Measurements from ENCODE around the gene FMO1.

Gene FMO1

DNA sequence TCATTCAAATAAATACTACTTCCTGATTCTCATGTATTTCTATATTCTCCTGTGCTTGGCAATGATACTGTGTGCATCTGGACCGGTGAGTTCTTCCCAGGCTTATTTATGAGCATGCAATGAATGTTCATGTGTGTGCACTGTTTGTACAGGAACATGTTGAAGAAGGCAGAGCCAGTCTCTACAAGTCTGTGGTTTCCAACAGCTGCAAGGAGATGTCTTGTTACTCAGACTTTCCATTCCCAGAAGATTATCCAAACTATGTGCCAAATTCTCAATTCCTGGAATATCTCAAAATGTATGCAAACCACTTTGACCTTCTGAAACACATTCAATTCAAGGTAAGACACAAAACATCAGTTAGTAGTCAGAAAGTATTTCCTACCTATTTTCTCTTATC is 19.1 kb downstream of the FMO1 start (continued):
- TF ChIP-seq ZNF8 (CRISPR knock-in tag; IDR thresholded peaks at IDR 0.05) (no peak), ZNF565 (CRISPR knock-in tag; conservative IDR thresholded peaks at IDR 0.05; ENCODE audit: low read depth) (no peak), PPARA (CRISPR knock-in tag; IDR thresholded peaks at IDR 0.05; ENCODE audit: borderline replicate concordance) (no peak), ZFP3 (CRISPR knock-in tag; IDR thresholded peaks at IDR 0.05) (no peak), ARNTL (CRISPR knock-in tag; IDR thresholded peaks at IDR 0.05; ENCODE audit: borderline replicate concordance, low read depth) (no peak), ZC3H10 (CRISPR knock-in tag; IDR thresholded peaks at IDR 0.05) (no peak), TCF4 (CRISPR knock-in tag; IDR thresholded peaks at IDR 0.05; ENCODE audit: borderline replicate concordance) (no peak)

GRCh38 chr1:171270806-171271205 is 22.5 kb downstream of the FMO1 start:
- no peak for ATAC-seq
- TF ChIP-seq RARB (CRISPR knock-in tag; IDR thresholded peaks at IDR 0.05) (no peak), CREB5 (CRISPR knock-in tag; IDR thresholded peaks at IDR 0.05; ENCODE audit: low read depth) (no peak), ZFP3 (CRISPR knock-in tag; IDR thresholded peaks at IDR 0.05) (no peak), PATZ1 (CRISPR knock-in tag; IDR thresholded peaks at IDR 0.05; ENCODE audit: borderline replicate concordance) (no peak), TOX (CRISPR knock-in tag; IDR thresholded peaks at IDR 0.05; ENCODE audit: borderline replicate concordance) (no peak), TCF4 (CRISPR knock-in tag; IDR thresholded peaks at IDR 0.05; ENCODE audit: borderline replicate concordance) (no peak), OSR1 (CRISPR knock-in tag; IDR thresholded peaks at IDR 0.05) (no peak), ZNF8 (CRISPR knock-in tag; IDR thresholded peaks at IDR 0.05) (no peak), ARNTL (CRISPR knock-in tag; IDR thresholded peaks at IDR 0.05; ENCODE audit: borderline replicate concordance, low read depth) (no peak), ZNF565 (CRISPR knock-in tag; conservative IDR thresholded peaks at IDR 0.05; ENCODE audit: low read depth) (no peak), PPARA (CRISPR knock-in tag; IDR thresholded peaks at IDR 0.05; ENCODE audit: borderline replicate concordance) (no peak), SNAI2 (CRISPR knock-in tag; IDR thresholded peaks at IDR 0.05) (no peak), POU6F1 (CRISPR knock-in tag; IDR thresholded peaks at IDR 0.05; ENCODE audit: borderline replicate concordance, low read depth) (no peak), BACH2 (CRISPR knock-in tag; IDR thresholded peaks at IDR 0.05; ENCODE audit: borderline replicate concordance) (no peak), CSDC2 (CRISPR knock-in tag; IDR thresholded peaks at IDR 0.05) (no peak)

DNA sequence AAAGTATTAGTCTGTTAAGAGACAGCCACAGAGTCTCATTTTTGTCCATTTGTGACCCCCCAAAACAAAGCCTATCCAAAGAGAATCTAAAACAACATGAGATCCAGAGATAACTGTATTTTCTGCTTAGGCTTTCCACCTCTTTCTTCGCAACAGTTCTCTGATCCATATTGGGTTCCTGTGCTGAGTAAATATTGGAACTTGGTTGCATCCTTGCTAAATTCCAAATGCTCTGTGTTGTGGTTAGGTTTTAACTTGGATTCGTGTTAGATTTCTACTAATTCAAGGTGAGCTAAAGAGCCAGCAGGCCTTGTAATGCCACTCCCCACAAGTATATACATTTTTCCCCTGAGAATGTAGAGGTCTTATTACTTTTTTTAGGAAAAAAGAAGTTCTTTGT is 29.2 kb downstream of the FMO1 start:
- ATAC-seq: no peak
- no peak for TF ChIP-seq POU6F1 (CRISPR knock-in tag; IDR thresholded peaks at IDR 0.05; ENCODE audit: borderline replicate concordance, low read depth)
- no peak for TF ChIP-seq PATZ1 (CRISPR knock-in tag; IDR thresholded peaks at IDR 0.05; ENCODE audit: borderline replicate concordance)
- TF ChIP-seq ZNF565 (CRISPR knock-in tag; conservative IDR thresholded peaks at IDR 0.05; ENCODE audit: low read depth): no peak
- TF ChIP-seq CREB5 (CRISPR knock-in tag; IDR thresholded peaks at IDR 0.05; ENCODE audit: low read depth): no peak
- TF ChIP-seq, protein P1, sequence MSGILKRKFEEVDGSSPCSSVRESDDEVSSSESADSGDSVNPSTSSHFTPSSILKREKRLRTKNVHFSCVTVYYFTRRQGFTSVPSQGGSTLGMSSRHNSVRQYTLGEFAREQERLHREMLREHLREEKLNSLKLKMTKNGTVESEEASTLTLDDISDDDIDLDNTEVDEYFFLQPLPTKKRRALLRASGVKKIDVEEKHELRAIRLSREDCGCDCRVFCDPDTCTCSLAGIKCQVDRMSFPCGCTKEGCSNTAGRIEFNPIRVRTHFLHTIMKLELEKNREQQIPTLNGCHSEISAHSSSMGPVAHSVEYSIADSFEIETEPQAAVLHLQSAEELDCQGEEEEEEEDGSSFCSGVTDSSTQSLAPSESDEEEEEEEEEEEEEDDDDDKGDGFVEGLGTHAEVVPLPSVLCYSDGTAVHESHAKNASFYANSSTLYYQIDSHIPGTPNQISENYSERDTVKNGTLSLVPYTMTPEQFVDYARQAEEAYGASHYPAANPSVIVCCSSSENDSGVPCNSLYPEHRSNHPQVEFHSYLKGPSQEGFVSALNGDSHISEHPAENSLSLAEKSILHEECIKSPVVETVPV (CRISPR knock-in tag; IDR thresholded peaks at IDR 0.05): no peak
- TF ChIP-seq TCF4 (CRISPR knock-in tag; IDR thresholded peaks at IDR 0.05; ENCODE audit: borderline replicate concordance): no peak
- TF ChIP-seq ZC3H10 (CRISPR knock-in tag; IDR thresholded peaks at IDR 0.05): no peak
- no peak for TF ChIP-seq ISL1 (CRISPR knock-in tag; IDR thresholded peaks at IDR 0.05)
- TF ChIP-seq ARNTL (CRISPR knock-in tag; IDR thresholded peaks at IDR 0.05; ENCODE audit: borderline replicate concordance, low read depth): no peak
- TF ChIP-seq RARB (CRISPR knock-in tag; IDR thresholded peaks at IDR 0.05): no peak
- no peak for TF ChIP-seq GLIS3 (CRISPR knock-in tag; IDR thresholded peaks at IDR 0.05)
- TF ChIP-seq ESRRG (CRISPR knock-in tag; IDR thresholded peaks at IDR 0.05): no peak
- no peak for TF ChIP-seq TSHZ2 (CRISPR knock-in tag; IDR thresholded peaks at IDR 0.05)
